OCI-LY7 (cell line): ENCODE data around the gene AP2A1. TPM values are rescaled to one million over a fixed set of nuclear protein-coding genes. Genes with fewer than 3 reads are reported as not detected.

ENCODE experiments used
- BruUV-seq: library from RNA; stranded (reverse); fragments of 400-500 nt; replicated peaks from 2 replicates; lab custom pipeline; 2021; lab: Mats Ljungman, UMichigan
- CTCF ChIA-PET: fragments of 300-600 bp; sonication (Branson Sonifier 250); formaldehyde crosslinking; loops from one replicate; lab custom pipeline; 2022; ENCODE audit warnings: antibody characterized with exemption; ENCODE audit not compliant: unreplicated experiment; lab: Charles Lee
- POLR2A ChIA-PET: fragments of 300-600 bp; sonication (Branson Sonifier 250); formaldehyde crosslinking; loops from one replicate; lab custom pipeline; 2022; ENCODE audit warnings: antibody characterized with exemption; lab: Charles Lee
- DNase-seq: peaks from one replicate; pipeline ENCODE4 v3.0.0-alpha.2; 2015; ENCODE audit warnings: low spot score
- H2AFZ ChIP-seq: fragments of 200-600 bp; sonication (generic), shearing (Covaris generic); 2 replicates; pipeline ENCODE4 v1.6.1; 2014; ENCODE audit warnings: mild to moderate bottlenecking, antibody characterized with exemption, low read length, moderate library complexity
- H3K27ac ChIP-seq: fragments of 200-600 bp; sonication (generic); 2 replicates; pipeline ENCODE4 v1.5.1; 2014; ENCODE audit warnings: mixed run types, low read depth, mild to moderate bottlenecking, moderate library complexity, low read length, inconsistent platforms; ENCODE audit not compliant: poor library complexity, severe bottlenecking
- H3K36me3 ChIP-seq: fragments of 200-600 bp; sonication (generic); 2 replicates; pipeline ENCODE4 v1.6.1; 2014; ENCODE audit warnings: mild to moderate bottlenecking, antibody characterized with exemption, low read length, moderate library complexity, mixed read lengths; ENCODE audit not compliant: insufficient read depth
- H3K4me1 ChIP-seq: fragments of 200-600 bp; sonication (generic); 2 replicates; pipeline ENCODE4 v1.5.1; 2014; ENCODE audit warnings: mild to moderate bottlenecking, low read length; ENCODE audit not compliant: insufficient read depth, poor library complexity, severe bottlenecking
- H3K4me2 ChIP-seq: fragments of 200-600 bp; sonication (generic); 2 replicates; pipeline ENCODE4 v1.6.1; 2014; ENCODE audit warnings: mild to moderate bottlenecking, low read length
- H3K4me3 ChIP-seq: fragments of 200-600 bp; sonication (generic); 2 replicates; pipeline ENCODE4 v1.5.1; 2014; ENCODE audit warnings: mild to moderate bottlenecking, low read depth, low read length; ENCODE audit not compliant: poor library complexity, severe bottlenecking
- H3K79me2 ChIP-seq: fragments of 200-600 bp; sonication (generic); 2 replicates; pipeline ENCODE4 v1.6.1; 2016; ENCODE audit warnings: low read depth, mild to moderate bottlenecking, low read length, moderate library complexity, mixed read lengths; ENCODE audit not compliant: insufficient read depth
- H3K9me2 ChIP-seq: fragments of 200-600 bp; sonication (generic); 2 replicates; pipeline ENCODE4 v1.6.1; 2016; ENCODE audit warnings: mild to moderate bottlenecking, low read length, mixed read lengths; ENCODE audit not compliant: insufficient read depth
- H3K9me3 ChIP-seq: fragments of 200-600 bp; sonication (generic); 2 replicates; pipeline ENCODE4 v1.6.1; 2014; ENCODE audit warnings: mild to moderate bottlenecking, mixed run types, low read length, mixed read lengths
- H4K20me1 ChIP-seq: fragments of 200-600 bp; sonication (generic); 2 replicates; pipeline ENCODE4 v1.6.1; 2014; ENCODE audit warnings: mild to moderate bottlenecking, antibody characterized with exemption, low read length, moderate library complexity, mixed read lengths; ENCODE audit not compliant: insufficient read depth
- EZH2phosphoT487 ChIP-seq: fragments of 200-600 bp; sonication (generic); IDR thresholded peaks from 2 replicates; pipeline ENCODE4 v1.6.1; 2018; ENCODE audit warnings: low read depth, borderline replicate concordance, mild to moderate bottlenecking, mixed run types, antibody characterized with exemption, low read length, moderate library complexity, mixed read lengths
- intact Hi-C: fragments of 100-400 bp; cut with micrococcal nuclease; formaldehyde crosslinking; loops from one replicate; pipeline ENCODE4 v1.10.0; 2022; ENCODE audit not compliant: unreplicated experiment
- total RNA-seq, 2 experiments: library from RNA; depleted of rRNA in 1 of 2; stranded (reverse); fragments of >200 nt in 1 of 2; shearing (Covaris generic) in 1 of 2; gene quantifications; 2 replicates each; pipeline ENCODE4 v1.2.3, GENCODE V29; 2014 to 2022
- TF ChIP-seq, protein P1 (sequence below): fragments of 200-600 bp; sonication (generic); conservative IDR thresholded peaks from 2 replicates; pipeline ENCODE4 v1.5.1; 2014; ENCODE audit warnings: mild to moderate bottlenecking, antibody characterized with exemption, low read length, moderate library complexity, mixed read lengths

The AP2A1 gene
- total RNA-seq, 2 experiments from 2014 or later = 46.9 to 47.4 TPM

DNA sequence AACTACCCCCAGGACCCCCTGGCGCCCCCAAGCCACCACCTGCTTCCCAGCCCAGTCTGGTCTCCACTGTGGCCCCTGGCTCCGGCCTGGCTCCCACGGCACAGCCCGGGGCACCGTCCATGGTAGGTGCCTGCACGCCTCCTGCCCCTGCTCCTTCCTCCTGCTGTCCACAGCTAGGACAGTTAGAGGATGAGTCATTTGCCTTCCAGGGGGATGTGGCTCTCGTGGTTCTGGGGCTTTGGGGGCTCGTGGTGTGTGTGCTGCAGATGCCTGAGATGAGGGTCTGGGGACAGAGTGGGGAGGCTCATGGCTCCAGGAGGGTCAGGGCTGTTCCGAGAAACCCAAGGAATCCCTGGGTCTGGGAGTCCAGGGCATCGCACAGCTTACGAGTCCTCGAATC is 64.0 kb downstream of the AP2A1 start:
- peaks cover 10% of the 10 kb centered on the region for H3K4me1 ChIP-seq
- H3K4me2 ChIP-seq = no peak overlapping the region
- TF ChIP-seq EZH2phosphoT487 = no peak
- TF ChIP-seq, protein P1, sequence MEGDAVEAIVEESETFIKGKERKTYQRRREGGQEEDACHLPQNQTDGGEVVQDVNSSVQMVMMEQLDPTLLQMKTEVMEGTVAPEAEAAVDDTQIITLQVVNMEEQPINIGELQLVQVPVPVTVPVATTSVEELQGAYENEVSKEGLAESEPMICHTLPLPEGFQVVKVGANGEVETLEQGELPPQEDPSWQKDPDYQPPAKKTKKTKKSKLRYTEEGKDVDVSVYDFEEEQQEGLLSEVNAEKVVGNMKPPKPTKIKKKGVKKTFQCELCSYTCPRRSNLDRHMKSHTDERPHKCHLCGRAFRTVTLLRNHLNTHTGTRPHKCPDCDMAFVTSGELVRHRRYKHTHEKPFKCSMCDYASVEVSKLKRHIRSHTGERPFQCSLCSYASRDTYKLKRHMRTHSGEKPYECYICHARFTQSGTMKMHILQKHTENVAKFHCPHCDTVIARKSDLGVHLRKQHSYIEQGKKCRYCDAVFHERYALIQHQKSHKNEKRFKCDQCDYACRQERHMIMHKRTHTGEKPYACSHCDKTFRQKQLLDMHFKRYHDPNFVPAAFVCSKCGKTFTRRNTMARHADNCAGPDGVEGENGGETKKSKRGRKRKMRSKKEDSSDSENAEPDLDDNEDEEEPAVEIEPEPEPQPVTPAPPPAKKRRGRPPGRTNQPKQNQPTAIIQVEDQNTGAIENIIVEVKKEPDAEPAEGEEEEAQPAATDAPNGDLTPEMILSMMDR = no peak
- no peaks in the 10 kb centered on the region for H3K9me3 ChIP-seq
- no TSS peak for BruUV-seq
- H3K4me3 ChIP-seq = no peak overlapping the region
- H3K27ac ChIP-seq = no peak overlapping the region
- peaks cover 10% of the 10 kb centered on the region; the same call in 1 of the 2 replicates for H3K79me2 ChIP-seq
- H4K20me1 ChIP-seq = no peaks in the 10 kb centered on the region
- no peaks in the 10 kb centered on the region for H3K9me2 ChIP-seq
- no peak for DNase-seq
- POLR2A ChIA-PET = no interaction called here
- peaks cover 97% of the 10 kb centered on the region for H3K36me3 ChIP-seq
- CTCF ChIA-PET = no interaction called here
- intact Hi-C loops = no loop called here
- no peak overlapping the region for H2AFZ ChIP-seq

DNA sequence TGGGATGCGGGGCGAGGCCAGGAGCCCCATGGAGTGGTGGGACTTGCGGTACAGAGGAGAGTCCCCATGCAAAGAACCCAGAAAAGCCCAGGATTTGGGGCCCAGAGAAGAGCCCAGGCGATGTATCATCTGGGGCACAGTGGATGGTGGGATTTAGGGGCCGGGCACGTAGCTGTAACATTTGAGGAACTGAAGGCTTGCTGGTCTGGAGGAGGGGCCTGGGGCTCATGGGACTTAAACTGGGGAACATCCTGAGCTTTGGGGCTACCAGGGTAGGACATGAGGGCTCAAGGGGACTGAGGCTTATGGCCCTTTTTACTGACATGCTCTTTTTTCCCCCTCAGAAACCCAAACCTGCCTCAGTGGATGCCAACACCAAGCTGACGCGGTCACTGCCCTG is 64.8 kb downstream of the AP2A1 start:
- intact Hi-C loops = no loop called here
- Histone ChIP-seq H3K27ac (no peak overlapping the region), H3K4me1 (peaks cover 10% of the 10 kb centered on the region), H3K9me2 (no peaks in the 10 kb centered on the region), H3K36me3 (peaks cover 97% of the 10 kb centered on the region), H3K4me3 (no peak overlapping the region), H3K9me3 (no peaks in the 10 kb centered on the region), H3K4me2 (no peak overlapping the region), H4K20me1 (no peaks in the 10 kb centered on the region), H2AFZ (no peak overlapping the region), H3K79me2 (peaks cover 2% of the 10 kb centered on the region; the same call in 1 of the 2 replicates)
- no TSS peak for BruUV-seq
- TF ChIP-seq, protein P1 = no peak
- TF ChIP-seq EZH2phosphoT487 = no peak
- ChIA-PET CTCF (no interaction called here), POLR2A (no interaction called here)
- DNase-seq = no peak

DNA sequence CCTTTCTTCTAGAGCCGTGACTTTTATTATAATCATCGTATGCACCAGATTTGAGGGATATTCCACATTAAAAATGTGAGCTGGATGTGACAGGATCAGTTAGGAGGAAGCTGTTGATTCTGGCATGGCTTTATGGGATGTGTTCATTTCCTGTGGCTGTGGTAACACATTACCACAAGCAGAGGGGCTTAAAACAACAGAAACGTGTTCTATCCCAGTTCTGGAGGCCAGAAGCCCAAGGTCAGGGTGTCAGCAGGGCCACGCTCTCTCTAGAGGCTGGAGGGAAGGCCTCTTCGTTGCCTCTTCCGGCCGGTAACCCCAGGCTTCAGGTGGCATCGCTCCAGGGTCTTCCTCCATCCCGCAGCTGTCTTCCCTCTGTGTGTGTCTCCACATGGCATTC is 65.8 kb downstream of the AP2A1 start:
- H3K4me1 ChIP-seq = peaks cover 10% of the 10 kb centered on the region
- H3K4me2 ChIP-seq = no peak overlapping the region
- CTCF ChIA-PET = no interaction called here
- no peak for TF ChIP-seq EZH2phosphoT487
- TF ChIP-seq, protein P1 = no peak
- H3K9me2 ChIP-seq = no peaks in the 10 kb centered on the region
- DNase-seq = no peak
- POLR2A ChIA-PET = no interaction called here
- H3K27ac ChIP-seq = no peak overlapping the region
- no TSS peak for BruUV-seq
- no peaks in the 10 kb centered on the region for H3K9me3 ChIP-seq
- H4K20me1 ChIP-seq = no peaks in the 10 kb centered on the region
- H3K79me2 ChIP-seq = no peaks in the 10 kb centered on the region
- no peak overlapping the region for H2AFZ ChIP-seq
- no peak overlapping the region for H3K4me3 ChIP-seq
- intact Hi-C loops = no loop called here
- H3K36me3 ChIP-seq = peaks cover 97% of the 10 kb centered on the region
